Psoas muscle (tissue), 8 donors: ENCODE results near the gene CTNNB1. TPM values are rescaled to one million over a fixed set of nuclear protein-coding genes. Genes with fewer than 3 reads are reported as not detected.

ENCODE experiments used
- ATAC-seq, 4 donors: fragments of 200-7000 bp; cut with Tn5 transposase; one replicate each; pipeline ENCODE4 v1.9.1; 2020; ENCODE audit warnings: moderate library complexity in 3 of 4, mild to moderate bottlenecking in 2 of 4
- DNase-seq, 2 donors: peaks; one replicate each; pipeline ENCODE4 v3.0.0-alpha.2; 2020
- H3K27ac ChIP-seq: fragments of 200-600 bp; one replicate; pipeline ENCODE4 v1.8.0; 2022
- H3K27me3 ChIP-seq, 3 donors: fragments of 200-600 bp in 1 of 3; one replicate each; pipeline versions ENCODE4 v1.6.1 to v1.8.0; 2013 to 2022; ENCODE audit warnings: low read length in 2 of 3, mild to moderate bottlenecking in 2 of 3, moderate library complexity in 1 of 3; ENCODE audit not compliant: insufficient read depth in 3 of 3
- H3K36me3 ChIP-seq, 2 donors: fragments of 200-600 bp in 1 of 2; one replicate each; pipeline versions ENCODE4 v1.6.1 to v1.8.0; 2013 to 2022; ENCODE audit warnings: low read depth in 1 of 2, mild to moderate bottlenecking in 1 of 2, moderate library complexity in 1 of 2; ENCODE audit not compliant: insufficient read depth in 1 of 2
- H3K4me1 ChIP-seq: fragments of 200-600 bp; one replicate; pipeline ENCODE4 v1.8.0; 2022
- H3K4me3 ChIP-seq: fragments of 200-600 bp; one replicate; pipeline ENCODE4 v1.8.0; 2022; ENCODE audit warnings: mild to moderate bottlenecking
- H3K9me3 ChIP-seq: fragments of 200-600 bp; one replicate; pipeline ENCODE4 v1.8.0; 2022
- WGBS, 3 donors: extraction: QIAGEN DNeasy Blood & Tissue Kit; methylation state at CpG; one replicate each; pipeline versions ENCODE4 v1.1.6 to v1.1.7; 2013; 5-methylcytosine and 5-hydroxymethylcytosine counted together
- intact Hi-C, 2 donors: fragments of 100-400 bp; cut with DNase I; formaldehyde crosslinking; loops; one replicate each; pipeline versions ENCODE4 v1.11.0 to v1.14.2; 2022
- polyA plus RNA-seq, 3 donors: library from polyadenylated mRNA; stranded (reverse); fragments of 200-250 nt; gene quantifications; one replicate each; pipeline ENCODE4 v1.2.3, GENCODE V29; 2013
- total RNA-seq, 4 donors: library from RNA; stranded (reverse); fragmentation: NEBNext Ultra II Directional in 2 of 4; extraction: Animal tissue kit (Norgen Biotek cat#: 25700) in 2 of 4; gene quantifications; one replicate each; pipeline versions ENCODE4 v1.2.1 to v1.2.4, GENCODE V29; 2021 to 2023
- TF ChIP-seq, protein P1 (sequence below): fragments of 200-600 bp; IDR thresholded peaks from one replicate; pipeline ENCODE4 v1.8.0; 2022; ENCODE audit warnings: antibody characterized with exemption
- donor health status: healthy with polysubstance abuse.
- donor health status: DM: no; HTN: no; CAD: no; lungs with moderate emphysema.
- donor health status: Bipolar disorder and iron deficiency.
- donor health status: healthy.
- donor health status: DM: yes; HTN: yes; CAD: no.
- donor health status: DM: no; HTN: no; CAD: no.
- donor health status: DM: no; HTN: no; CAD: no.
- donor health status: DM: yes; HTN: yes; CAD: no.

The CTNNB1 gene
- total and polyA plus RNA-seq, 7 donors = 32.1 to 128 (median 93.8) TPM

DNA sequence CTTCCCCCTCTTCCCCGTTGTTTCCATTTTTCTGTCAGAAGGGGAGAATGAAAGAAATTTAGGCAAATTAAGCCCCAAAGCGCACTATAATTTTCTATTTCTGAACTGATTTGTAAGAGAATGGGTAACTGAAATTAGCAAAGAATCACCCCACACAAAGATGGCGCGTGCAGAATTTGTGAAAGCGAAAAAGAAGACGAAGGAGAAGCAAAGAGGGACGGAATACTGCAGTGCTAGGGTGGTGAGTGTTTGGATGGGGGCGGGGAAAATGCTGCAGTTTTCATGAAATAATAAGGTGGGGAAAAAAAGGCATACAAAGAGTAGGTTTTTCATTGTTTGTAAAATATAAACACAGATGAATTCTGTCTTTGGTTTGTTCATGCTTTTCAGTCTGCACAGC lies 4.6 kb upstream of the CTNNB1 start:
- TF ChIP-seq, protein P1, sequence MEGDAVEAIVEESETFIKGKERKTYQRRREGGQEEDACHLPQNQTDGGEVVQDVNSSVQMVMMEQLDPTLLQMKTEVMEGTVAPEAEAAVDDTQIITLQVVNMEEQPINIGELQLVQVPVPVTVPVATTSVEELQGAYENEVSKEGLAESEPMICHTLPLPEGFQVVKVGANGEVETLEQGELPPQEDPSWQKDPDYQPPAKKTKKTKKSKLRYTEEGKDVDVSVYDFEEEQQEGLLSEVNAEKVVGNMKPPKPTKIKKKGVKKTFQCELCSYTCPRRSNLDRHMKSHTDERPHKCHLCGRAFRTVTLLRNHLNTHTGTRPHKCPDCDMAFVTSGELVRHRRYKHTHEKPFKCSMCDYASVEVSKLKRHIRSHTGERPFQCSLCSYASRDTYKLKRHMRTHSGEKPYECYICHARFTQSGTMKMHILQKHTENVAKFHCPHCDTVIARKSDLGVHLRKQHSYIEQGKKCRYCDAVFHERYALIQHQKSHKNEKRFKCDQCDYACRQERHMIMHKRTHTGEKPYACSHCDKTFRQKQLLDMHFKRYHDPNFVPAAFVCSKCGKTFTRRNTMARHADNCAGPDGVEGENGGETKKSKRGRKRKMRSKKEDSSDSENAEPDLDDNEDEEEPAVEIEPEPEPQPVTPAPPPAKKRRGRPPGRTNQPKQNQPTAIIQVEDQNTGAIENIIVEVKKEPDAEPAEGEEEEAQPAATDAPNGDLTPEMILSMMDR = no peak
- intact Hi-C loops = loop anchor here in 1 of 2 donors (5.0 kb wide), 1 partner anchor 412 kb away; no protein-coding TSS in a partner anchor
- Histone ChIP-seq H3K27me3 (no peaks in the 10 kb centered on the region), H3K4me3 (no peak overlapping the region), H3K27ac (no peak overlapping the region), H3K4me1 (no peaks in the 10 kb centered on the region), H3K9me3 (no peaks in the 10 kb centered on the region), H3K36me3 (no peaks in the 10 kb centered on the region)
- ATAC-seq (no peak), DNase-seq (no peak)
- WGBS, 3 donors = 90 to 95% (median 90%) methylated on average over 8 of the region's 8 CpGs

DNA sequence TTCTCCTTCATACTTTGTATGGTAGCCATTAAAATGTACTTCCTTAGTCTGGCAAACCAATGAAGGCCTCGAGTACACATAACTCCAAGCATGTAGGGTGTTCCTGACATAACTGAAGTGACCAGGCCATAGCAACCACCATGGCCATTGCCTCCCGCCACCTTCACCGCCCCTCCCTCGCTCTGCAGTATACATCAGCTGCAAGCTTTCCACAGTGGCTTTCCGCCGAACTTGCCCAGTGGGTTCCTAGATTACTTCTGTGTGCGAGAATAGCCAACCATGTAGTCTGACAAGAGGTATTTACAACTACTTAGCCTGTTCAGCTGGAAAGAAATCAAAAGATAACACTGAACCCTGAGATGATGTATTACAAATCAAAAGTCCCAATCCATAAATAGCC lies 3.4 kb upstream of the CTNNB1 start:
- H3K36me3 ChIP-seq = no peaks in the 10 kb centered on the region
- no peak overlapping the region for H3K4me3 ChIP-seq
- peaks cover under 1% of the 10 kb centered on the region for H3K4me1 ChIP-seq
- 91 to 95% (median 92%) methylated on average over 7 of the region's 7 CpGs for WGBS, 3 donors
- H3K27ac ChIP-seq = no peak overlapping the region
- H3K27me3 ChIP-seq = no peaks in the 10 kb centered on the region
- TF ChIP-seq, protein P1 = no peak
- ATAC-seq (no peak), DNase-seq (no peak)
- H3K9me3 ChIP-seq = no peaks in the 10 kb centered on the region
- intact Hi-C loops = loop anchor here in 1 of 2 donors (5.0 kb wide), 1 partner anchor 414 kb away; no protein-coding TSS in a partner anchor

DNA sequence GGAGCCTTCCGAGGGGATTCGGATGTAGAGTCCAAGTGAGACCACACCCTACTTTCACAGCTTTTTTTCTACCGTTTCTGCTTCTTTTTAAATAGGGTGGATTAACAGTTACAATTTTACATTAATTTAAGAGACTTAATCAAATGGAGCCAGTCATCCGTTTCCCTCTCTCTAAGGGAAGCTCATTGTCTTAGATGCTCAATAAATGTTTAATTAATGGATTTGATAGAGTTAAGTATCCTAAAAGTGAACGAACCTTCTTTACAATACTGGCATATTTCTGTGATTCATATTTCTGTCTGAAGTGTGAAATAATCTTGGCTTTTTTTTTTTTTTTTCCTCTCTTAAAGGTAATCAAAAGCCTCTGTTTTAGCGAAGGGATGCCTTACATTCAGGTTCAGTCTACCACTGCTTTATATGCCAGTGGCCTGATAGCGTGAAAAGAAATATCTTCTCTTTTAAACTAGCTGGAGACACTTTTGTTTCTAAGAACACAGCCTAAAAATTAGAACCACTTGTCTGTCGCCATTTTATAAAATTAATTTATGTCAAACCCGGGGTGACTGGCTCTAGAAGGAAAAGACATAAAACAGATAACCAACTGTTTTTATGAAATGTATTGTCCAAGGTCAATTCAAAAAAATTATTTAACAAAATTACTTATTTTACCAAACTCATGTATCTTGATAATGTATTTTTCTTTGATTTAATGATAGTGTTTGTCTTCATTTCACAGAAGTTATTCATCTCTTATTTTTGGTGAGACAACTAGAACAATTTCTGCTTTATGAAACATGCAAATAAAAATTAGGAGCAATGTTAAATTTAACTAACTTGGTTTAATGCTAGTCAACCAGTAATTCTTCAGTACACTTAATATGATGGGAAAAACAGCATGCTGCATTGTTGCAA lies 2.5 kb upstream of the CTNNB1 start:
- 93 to 96% (median 93%) methylated on average over 9 of the region's 9 CpGs for WGBS, 3 donors
- intact Hi-C loops = loop anchor here in 1 of 2 donors (5.0 kb wide), 1 partner anchor 414 kb away; no protein-coding TSS in a partner anchor
- ATAC-seq = no peak

DNA sequence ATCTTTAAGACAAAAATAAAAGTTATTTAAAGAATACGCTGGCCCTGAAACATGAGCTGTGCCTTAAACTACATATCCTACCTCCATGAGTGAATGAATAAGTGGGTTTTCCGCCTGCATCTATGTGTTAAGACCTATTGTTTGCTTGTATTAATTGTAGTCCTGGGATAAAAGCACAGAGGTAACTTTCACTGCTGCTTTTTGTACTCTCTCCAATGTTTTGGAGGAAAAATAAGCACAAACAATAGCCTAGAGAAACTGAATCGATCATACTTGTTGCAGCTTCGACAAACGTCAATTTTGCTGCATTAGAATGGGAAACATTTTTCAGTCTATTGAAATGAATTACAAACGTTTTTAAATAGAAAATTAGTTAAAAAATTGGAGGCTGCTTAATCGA lies 1.3 kb upstream of the CTNNB1 start:
- ATAC-seq = no peak
- Histone ChIP-seq H3K9me3 (no peaks in the 10 kb centered on the region), H3K36me3 (no peaks in the 10 kb centered on the region), H3K4me1 (peaks cover 21% of the 10 kb centered on the region), H3K4me3 (no peak overlapping the region), H3K27ac (no peak overlapping the region), H3K27me3 (no peaks in the 10 kb centered on the region)
- DNase-seq = no peak
- 75 to 80% (median 76%) methylated on average over 7 of the region's 7 CpGs for WGBS, 3 donors
- TF ChIP-seq, protein P1 = no peak
- intact Hi-C loops = loop anchor here in 1 of 2 donors (5.0 kb wide), 1 partner anchor 416 kb away; no protein-coding TSS in a partner anchor

More for the DNA sequence above, 2.5 kb upstream of the CTNNB1 start:
- no peak for DNase-seq
- Histone ChIP-seq H3K4me1 (peaks cover 8% of the 10 kb centered on the region), H3K27me3 (no peaks in the 10 kb centered on the region), H3K27ac (no peak overlapping the region), H3K4me3 (no peak overlapping the region), H3K36me3 (no peaks in the 10 kb centered on the region), H3K9me3 (no peaks in the 10 kb centered on the region)
- TF ChIP-seq, protein P1 = no peak
